GM10847 (cell line): ENCODE measurements around the gene TSN.

ENCODE experiments used
- POLR2A ChIP-seq: IDR thresholded peaks from 2 replicates; pipeline ENCODE4 v1.6.1; 2011; ENCODE audit not compliant: insufficient read length; ENCODE audit errors: extremely low read depth

TSN gene

GRCh38 chr2:121783180-121783579 lies 27.7 kb downstream of the TSN start:
- TF ChIP-seq POLR2A: no peak

DNA sequence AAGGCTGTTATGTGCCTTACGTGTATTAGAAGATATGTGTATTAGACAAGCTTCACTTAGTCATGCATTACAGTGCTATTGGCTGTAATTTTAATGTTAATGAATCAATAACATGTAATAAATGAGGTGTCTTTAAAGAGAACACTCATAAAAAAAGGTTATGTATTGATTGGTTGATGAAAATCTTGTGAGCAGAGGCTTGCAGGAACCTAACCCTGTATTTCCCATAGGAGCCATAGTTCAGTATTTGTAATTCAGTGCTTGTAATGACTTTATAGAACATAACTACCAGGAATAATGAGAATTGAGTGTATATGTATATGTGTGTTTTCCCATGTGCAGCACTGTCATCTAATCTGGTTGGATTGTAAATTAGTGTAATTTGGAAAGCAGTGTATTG lies 33.2 kb downstream of the TSN start:
- no peak for TF ChIP-seq POLR2A

DNA sequence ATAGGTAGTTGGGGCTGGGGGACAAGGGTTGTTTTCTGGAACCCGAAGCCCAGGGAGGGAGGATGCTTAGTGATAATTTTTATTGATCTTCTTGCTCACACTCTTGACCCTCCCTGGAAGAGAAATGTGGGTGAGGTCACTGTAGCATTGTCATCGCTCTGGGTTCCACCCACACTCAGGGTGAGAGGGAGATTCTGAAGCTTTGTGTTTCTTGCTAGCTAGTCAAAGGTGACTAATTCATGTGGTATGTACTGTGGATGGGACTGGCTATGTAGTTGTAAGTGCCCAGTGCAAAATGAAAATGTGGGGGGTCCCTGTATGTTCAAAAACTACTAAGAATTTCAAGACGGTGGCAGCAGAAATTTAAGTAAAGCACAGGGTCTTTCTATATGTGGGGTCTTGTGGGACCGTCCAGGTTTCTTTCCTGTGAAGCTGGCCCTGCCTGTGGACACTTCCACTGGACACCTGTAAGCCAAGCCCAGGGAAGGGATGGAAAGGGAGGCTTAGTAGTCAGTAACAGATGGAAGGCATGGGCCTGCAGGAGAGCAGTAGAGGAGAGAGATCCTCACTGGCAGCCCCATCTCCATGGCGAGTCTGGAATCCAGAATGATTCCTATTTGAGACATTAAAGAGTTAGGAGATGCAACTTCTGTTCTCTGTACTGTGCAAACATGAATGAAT lies 35.0 kb downstream of the TSN start:
- no peak for TF ChIP-seq POLR2A

DNA sequence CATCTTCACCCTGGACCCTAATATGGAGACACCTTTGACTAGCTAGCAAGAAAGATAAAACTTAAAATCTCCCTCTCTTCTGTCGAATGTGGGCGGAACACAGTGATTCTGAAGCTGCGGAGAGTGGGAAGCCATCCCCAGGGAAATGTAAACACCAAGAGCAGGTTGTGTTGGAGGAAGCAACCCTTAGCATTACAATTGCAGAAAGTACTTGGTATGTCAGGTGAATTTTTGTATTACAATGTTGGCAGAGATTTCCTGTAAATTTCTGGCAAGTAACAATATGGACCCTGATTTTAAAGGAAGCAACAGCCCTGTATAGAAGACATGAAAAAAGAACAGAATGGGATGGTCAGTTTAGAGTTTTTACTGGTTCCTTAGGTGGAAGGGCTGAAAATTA lies 35.8 kb downstream of the TSN start:
- TF ChIP-seq POLR2A: no peak

DNA sequence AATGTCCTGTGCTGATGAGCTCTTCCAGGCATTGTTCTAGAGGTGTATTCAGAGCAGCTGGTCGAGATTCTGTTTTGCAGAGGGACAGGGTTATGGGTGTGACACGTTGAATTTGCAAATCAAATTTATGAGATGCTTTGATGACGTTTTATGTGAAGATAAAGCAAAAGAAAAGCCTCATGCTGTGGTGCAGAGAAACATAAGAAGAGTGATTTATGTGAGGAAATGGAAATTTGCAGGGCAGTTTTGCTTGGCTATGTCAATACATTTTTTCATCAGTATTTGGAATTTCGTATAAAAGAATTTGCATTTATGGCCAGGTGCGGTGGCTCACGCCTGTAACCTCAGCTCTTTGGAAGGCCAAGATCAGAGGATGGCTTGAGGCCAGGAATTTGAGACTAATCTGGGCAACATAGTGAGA lies 36.4 kb downstream of the TSN start:
- TF ChIP-seq POLR2A: no peak

GRCh38 chr2:121793816-121794215 lies 38.4 kb downstream of the TSN start:
- TF ChIP-seq POLR2A: no peak

- TF ChIP-seq POLR2A: no peak
Observed at GRCh38 chr2:121794233-121794632, 38.8 kb downstream of the TSN start.

DNA sequence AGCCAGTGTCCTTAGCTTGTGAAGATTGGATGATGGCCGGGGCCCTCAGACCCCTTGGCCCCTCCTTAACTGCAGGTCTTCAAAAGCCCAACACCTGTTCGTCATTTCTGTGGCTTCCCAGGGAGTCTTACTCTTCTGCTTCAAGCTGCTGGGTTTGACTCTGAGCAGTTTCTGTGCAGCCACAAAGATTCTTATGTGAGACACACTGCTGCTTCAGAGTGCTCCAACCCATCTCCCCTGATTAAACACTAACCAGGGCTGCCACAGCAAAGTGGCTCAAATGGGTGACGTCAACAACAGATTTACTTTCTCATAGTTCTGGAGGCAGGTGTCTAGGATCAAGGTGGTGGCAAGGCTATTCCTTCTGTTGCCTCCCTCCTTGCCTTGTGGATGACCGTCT lies 40.8 kb downstream of the TSN start:
- TF ChIP-seq POLR2A: no peak

DNA sequence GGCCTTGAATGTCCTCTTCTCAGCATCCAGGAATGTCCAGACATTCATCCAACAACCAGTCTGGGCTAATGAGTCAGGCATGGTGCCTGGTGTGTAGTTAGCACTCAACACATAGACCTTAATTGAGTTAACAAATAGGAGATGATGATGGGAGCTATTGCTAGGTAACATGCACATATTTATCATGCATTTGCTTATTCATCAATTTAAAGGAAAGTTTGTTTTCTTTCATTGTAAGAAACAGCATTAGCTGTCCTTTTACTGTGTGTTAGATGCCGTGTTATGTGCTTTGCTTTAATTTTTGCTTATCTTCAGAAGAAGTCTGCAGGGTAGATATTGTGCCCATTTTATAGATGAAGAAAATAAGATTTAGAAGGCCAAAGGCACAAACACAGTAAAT lies 43.2 kb downstream of the TSN start:
- no peak for TF ChIP-seq POLR2A

- TF ChIP-seq POLR2A: no peak
Observed at GRCh38 chr2:121801916-121802315, 46.5 kb downstream of the TSN start.

DNA sequence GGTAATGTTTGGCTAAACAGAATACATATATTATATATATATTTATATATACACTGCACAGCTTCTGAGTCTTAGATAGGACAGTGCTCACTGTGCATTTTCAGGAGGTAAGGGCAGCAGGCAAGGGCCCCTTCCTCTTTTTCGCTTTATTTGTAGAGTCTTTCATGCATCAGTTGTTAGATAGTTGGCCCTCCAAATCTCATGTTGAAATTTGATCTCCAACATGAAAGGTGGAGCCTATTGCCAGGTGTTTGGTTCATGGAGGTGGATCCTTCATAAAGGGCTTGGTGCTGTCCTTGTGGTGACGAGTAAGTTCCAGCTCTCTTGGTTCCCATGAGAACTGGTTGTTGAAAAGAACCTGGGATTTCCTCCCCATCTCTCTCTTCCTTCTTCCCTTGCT lies 48.1 kb downstream of the TSN start:
- no peak for TF ChIP-seq POLR2A

- TF ChIP-seq POLR2A: no peak
Observed at GRCh38 chr2:121804340-121804739, 48.9 kb downstream of the TSN start.

- no peak for TF ChIP-seq POLR2A
Observed at GRCh38 chr2:121804997-121805765, 49.7 kb downstream of the TSN start.

DNA sequence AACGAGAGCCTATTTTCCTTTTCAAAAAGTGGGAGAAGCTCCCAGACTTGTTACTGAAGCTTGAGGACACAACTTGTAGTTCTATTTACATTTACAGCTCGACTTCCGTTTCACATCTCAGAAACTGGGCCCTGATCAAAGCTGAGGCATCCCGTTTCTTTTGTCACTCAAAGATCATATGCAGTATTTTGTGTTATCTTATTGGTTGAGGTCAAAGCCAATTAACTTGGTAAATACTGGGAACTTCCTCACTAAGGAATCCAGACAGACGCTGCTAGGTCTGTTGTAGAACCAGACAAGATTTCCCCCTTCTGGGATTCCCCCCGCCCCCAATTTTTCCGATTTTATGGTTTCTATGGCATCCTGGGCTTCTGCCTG lies 50.3 kb downstream of the TSN start:
- TF ChIP-seq POLR2A: no peak

- TF ChIP-seq POLR2A: no peak
Observed at GRCh38 chr2:121809607-121810006, 54.2 kb downstream of the TSN start.

GRCh38 chr2:121810959-121811853 lies 55.8 kb downstream of the TSN start:
- no peak for TF ChIP-seq POLR2A

DNA sequence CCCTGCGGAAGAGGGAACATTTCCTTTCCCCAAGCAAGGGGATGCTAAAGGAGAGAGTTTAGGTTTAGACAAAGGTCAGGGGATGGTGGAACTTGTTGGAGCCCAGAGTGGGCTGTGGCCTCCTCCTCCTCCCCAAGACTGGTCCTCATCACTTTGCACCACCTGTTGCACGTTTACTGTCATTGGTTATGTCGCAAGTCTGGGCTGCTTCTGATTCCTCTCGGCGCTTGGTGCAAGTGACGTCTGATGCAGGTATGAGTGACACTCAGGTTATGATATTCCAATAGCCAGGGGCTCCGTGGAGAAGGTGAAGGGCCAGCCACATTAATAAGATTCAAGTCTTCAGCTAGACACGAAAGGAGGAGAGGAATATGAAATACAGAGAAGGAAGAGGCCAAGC lies 59.8 kb downstream of the TSN start:
- no peak for TF ChIP-seq POLR2A

GRCh38 chr2:121816797-121817196 lies 61.3 kb downstream of the TSN start:
- TF ChIP-seq POLR2A: no peak
